GM20000 (cell line): ENCODE data around the gene ABCF2.

Experiments
- DNase-seq: peaks from one replicate; pipeline ENCODE4 v3.0.0; 2012; ENCODE audit warnings: low spot score
- TF ChIP-seq, protein P1 (sequence below): IDR thresholded peaks from 2 replicates; pipeline ENCODE4 v1.5.1; 2012; ENCODE audit warnings: mild to moderate bottlenecking, control low read depth; ENCODE audit errors: extremely low read depth, missing control alignments

The ABCF2 gene

DNA sequence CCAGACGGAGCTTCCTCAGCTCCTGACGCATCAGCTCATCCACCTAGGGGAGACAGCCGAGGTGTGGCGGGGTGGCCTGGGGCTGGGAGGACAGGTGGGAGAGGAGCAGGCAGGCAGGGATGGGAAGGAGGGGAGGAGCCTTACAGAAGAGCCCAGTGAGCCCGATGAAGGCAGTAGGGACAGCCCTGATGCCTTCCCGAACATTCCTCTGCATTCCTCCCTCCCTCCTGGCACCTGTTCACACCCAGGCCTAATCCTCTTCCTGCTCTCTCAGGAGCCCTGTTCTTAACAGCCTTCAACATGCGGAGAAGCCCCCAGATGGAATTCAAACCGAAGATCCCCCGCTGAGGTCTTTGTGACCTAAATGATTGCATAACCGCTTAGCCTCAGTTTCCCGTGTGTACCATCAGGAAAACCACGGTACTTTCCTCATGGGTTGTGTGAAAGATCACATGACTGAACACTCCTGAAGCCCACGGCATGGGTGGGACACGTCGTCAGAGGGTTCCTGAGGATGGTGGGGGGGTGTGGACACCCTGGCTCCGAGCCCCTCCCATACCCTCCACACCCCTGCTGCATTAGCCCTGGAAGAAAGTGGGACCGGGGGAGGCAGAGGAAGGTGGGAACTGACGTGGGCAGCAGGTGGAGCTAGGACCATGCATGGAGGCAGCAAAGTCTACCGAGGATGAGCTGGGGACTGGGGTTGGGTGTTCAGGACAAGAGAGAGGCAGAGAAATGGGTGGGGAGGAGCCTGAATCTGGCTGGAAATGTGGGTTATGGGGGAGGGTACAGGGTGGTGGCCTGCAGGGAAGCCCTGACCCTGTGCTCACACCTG, 31.2 kb downstream of the ABCF2 start:
- DNase-seq: no peak
- TF ChIP-seq, protein P1, sequence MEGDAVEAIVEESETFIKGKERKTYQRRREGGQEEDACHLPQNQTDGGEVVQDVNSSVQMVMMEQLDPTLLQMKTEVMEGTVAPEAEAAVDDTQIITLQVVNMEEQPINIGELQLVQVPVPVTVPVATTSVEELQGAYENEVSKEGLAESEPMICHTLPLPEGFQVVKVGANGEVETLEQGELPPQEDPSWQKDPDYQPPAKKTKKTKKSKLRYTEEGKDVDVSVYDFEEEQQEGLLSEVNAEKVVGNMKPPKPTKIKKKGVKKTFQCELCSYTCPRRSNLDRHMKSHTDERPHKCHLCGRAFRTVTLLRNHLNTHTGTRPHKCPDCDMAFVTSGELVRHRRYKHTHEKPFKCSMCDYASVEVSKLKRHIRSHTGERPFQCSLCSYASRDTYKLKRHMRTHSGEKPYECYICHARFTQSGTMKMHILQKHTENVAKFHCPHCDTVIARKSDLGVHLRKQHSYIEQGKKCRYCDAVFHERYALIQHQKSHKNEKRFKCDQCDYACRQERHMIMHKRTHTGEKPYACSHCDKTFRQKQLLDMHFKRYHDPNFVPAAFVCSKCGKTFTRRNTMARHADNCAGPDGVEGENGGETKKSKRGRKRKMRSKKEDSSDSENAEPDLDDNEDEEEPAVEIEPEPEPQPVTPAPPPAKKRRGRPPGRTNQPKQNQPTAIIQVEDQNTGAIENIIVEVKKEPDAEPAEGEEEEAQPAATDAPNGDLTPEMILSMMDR: no peak

DNA sequence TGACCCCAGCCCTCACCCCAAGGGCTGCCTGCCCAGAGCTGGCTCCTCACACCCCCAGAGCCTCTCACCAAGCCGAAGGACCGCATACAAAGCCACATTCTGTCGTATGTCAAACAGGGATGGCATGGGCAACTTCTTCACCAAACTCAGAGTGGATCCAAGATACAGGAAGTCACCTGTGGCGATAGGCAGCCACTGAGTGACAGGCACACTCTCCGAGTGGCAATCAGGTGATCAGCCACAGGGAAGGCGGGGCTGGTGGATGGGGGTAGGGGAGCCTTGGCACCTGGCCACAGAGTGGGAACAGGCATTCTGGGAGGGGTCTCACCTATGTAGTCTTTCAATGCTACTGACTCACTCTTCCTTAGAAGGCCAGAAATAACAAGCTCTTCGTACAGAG, 32.8 kb downstream of the ABCF2 start:
- TF ChIP-seq, protein P1: no peak
- no peak for DNase-seq

DNA sequence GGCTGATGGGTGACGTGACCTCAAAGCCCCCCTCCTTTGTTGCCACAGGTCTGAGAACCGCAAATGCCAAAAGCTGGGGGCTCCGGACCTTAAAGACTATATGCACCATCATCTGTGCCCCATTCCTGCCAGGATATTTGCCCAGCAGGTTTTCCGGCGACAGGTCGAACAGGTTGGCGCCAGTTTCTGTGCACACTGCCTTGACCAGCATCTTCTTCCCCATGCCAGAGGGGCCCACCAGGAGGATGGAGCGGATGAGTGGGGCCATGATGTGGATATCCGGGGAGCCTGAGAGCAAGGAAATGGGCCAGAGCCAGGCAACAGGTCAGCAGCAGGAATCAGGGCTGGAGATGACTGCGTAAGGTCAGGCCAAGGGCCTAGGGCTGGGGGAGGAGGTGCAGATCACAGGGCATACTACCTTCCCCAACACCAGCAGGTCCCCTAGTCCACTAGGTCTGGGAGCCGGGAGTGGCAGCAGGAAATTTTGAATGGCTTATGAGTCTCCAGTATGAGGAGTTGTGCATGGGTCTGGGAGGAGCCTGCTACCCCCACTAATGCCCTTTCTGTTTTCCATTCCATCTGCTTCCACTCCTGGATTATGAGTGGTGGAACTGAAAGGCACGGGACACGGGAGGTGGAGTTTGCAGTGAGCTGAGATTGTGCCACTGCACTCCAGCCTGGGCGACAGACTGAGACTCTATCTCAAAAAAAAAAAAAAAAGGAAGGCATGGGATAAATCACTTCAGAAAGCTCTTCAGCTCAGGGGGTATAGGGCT, 33.6 kb downstream of the ABCF2 start:
- DNase-seq: no peak
- TF ChIP-seq, protein P1: no peak

DNA sequence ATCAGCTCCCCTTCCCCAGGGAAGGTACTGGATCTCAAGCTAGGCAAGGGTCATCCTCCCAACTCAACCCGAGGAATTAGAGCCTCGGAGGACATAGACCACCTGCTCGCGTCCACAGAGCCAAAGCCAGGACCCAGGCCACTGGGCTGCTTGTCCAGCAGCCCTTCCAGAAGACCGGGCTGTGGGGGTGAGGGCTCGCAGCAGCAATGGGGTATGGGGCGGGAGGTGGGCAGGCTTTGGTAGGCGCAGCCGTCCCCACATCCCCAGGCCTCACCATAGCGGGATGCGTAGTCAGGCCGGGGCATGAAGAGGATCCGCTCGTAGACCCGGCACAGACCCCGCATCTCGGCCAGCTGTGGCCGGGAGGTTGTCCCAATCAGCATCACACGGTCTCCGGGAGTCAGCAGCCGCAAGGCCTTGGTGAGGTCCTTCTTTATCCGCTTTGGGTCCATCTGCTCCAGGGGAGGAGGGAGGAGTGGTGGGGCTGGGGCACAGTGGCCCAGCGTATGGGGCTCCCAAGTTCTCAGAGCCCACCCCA, 34.9 kb downstream of the ABCF2 start:
- TF ChIP-seq, protein P1: no peak

DNA sequence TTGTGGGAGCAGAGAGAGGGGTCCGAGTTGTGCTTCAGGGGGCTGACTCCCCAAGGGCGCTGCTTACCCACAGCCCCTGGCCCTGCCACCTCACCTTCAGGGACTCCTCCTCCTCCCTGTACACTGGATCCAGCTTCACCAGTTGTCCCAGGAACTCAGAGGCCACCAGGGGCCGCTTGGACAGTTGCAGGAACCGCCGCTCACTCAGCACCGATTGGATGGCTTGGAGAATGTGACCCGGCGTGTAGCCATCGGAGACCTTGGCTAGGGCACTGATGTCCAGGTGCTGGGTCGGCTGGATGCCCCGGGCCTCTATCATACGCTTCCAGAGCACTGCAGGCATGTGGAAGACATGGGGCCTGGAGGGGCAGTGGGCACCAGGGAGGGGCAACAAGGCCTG, 35.5 kb downstream of the ABCF2 start:
- DNase-seq: no peak
- TF ChIP-seq, protein P1: no peak

More for the DNA sequence above, 34.9 kb downstream of the ABCF2 start:
- no peak for DNase-seq

DNA sequence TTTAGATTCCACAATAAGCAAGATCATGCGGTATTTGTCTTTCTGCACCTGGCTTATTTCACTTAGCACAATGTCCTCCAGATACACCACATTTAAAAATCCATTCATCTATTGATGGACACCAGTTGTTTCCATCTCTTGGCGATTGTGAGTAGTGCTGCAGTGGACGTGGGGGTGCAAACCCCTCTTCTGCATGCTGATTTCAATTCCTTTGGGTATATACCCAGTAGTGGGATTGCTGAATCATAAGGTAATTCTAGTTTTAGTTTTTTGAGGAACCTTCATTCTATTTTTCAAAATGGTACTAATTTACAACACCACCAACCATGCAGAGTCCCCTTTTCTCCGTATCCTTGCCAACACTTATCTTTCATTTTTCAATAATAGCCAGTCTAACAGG, 38.0 kb downstream of the ABCF2 start:
- DNase-seq: no peak
- TF ChIP-seq, protein P1: no peak

DNA sequence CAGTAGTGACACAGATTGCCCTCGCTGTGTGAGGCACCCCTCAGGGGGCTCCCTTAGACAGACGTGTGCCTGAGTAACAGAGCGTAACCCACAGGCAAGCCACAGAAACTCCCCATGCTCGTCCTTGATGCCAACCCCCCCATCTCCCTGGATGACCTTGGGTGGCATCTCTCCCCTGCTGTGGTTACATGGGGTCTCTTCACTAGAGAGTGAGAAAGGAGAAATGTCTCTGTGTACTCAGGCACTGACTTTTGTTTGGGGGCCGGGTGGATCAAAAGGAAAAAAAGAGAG, 38.8 kb downstream of the ABCF2 start:
- no peak for DNase-seq
- TF ChIP-seq, protein P1: no peak
